HCT116 (cell line): ENCODE data around the gene MYO1G. TPM values are rescaled to one million over a fixed set of nuclear protein-coding genes. Genes with fewer than 3 reads are reported as not detected.
A peak's percentile ranks its signal among the peaks of the same experiment; 100 is the strongest.

Experiments used
- ATAC-seq: fragments of 200-7000 bp; cut with Tn5 transposase; 2 replicates; pipeline ENCODE4 v1.9.1; 2020; ENCODE audit warnings: mild to moderate bottlenecking, moderate library complexity
- BruUV-seq: library from RNA; stranded (reverse); fragments of 400-500 nt; replicated peaks from 2 replicates; lab custom pipeline; 2021; lab: Mats Ljungman, UMichigan
- CTCF ChIA-PET: fragments of 300-600 bp; sonication (Branson Sonifier 250); formaldehyde crosslinking; loops from one replicate; lab custom pipeline; 2021; ENCODE audit warnings: antibody characterized with exemption; lab: Charles Lee
- POLR2A ChIA-PET: fragments of 300-600, 350-600 bp; sonication (Branson Sonifier 250); formaldehyde crosslinking; loops from one replicate; lab custom pipeline; 2021; ENCODE audit warnings: antibody characterized with exemption; lab: Charles Lee
- RAD21 ChIA-PET, 2 experiments: fragments of 300-600 bp; sonication (Branson Sonifier 250); formaldehyde crosslinking; loops; one replicate each; lab custom pipeline; 2023; ENCODE audit warnings: low total read pairs in 2 of 2; ENCODE audit not compliant: uncharacterized antibody in 2 of 2, unreplicated experiment in 2 of 2, low non-redundant PET in 1 of 2; lab: Charles Lee
- DNase-seq: peaks from one replicate; pipeline ENCODE4 v3.0.0-alpha.2; 2010; ENCODE audit warnings: low read depth, low spot score
- H2AFZ ChIP-seq: fragments of 200-600 bp; shearing (Covaris generic), sonication (generic); 2 replicates; pipeline ENCODE4 v1.6.1; 2017; ENCODE audit warnings: low read depth, mixed run types, mixed read lengths, antibody characterized with exemption, low read length; ENCODE audit not compliant: poor library complexity, severe bottlenecking
- H3K27ac ChIP-seq: 2 replicates; pipeline ENCODE4 v1.5.1; 2012; ENCODE audit warnings: low read depth, low read length
- H3K27me3 ChIP-seq: fragments of 200-600 bp; sonication (generic); 2 replicates; pipeline ENCODE4 v1.6.1; 2016; ENCODE audit warnings: mixed run types, low read length, mixed read lengths; ENCODE audit not compliant: insufficient read depth
- H3K36me3 ChIP-seq, 2 experiments: fragments of 200-500 bp in 1 of 2; fragments of 200-600 bp in 1 of 2; sonication (Bioruptor generic) in 1 of 2; sonication (generic) in 1 of 2; 2 replicates each; pipeline versions ENCODE4 v1.5.1 to v1.6.1; 2014 to 2016; ENCODE audit warnings: low read length in 2 of 2, inconsistent platforms in 1 of 2, mixed read lengths in 1 of 2, mixed run types in 1 of 2; ENCODE audit not compliant: insufficient read depth in 2 of 2, control insufficient read depth in 1 of 2
- H3K4me1 ChIP-seq, 2 experiments: fragments of 200-600 bp in 1 of 2; sonication (generic) in 1 of 2; 2 replicates each; pipeline versions ENCODE4 v1.5.1 to v1.6.1; 2012 to 2017; ENCODE audit warnings: low read length in 2 of 2, inconsistent platforms in 1 of 2, mild to moderate bottlenecking in 1 of 2, mixed read lengths in 1 of 2, mixed run types in 1 of 2, moderate library complexity in 1 of 2; ENCODE audit not compliant: insufficient read depth in 2 of 2, control insufficient read depth in 1 of 2
- H3K4me2 ChIP-seq: fragments of 200-600 bp; sonication (generic); 2 replicates; pipeline ENCODE4 v1.6.1; 2017; ENCODE audit warnings: mixed run types, low read length, mixed read lengths
- H3K4me3 ChIP-seq, 2 experiments: fragments of 200-600 bp in 1 of 2; sonication (generic) in 1 of 2; replicated peaks in 1 of 2; 2 replicates each; pipeline ENCODE4 v1.5.1; 2011 to 2016; ENCODE audit warnings: low read length in 2 of 2, control low read depth in 1 of 2, low read depth in 1 of 2, mild to moderate bottlenecking in 1 of 2, mixed read lengths in 1 of 2, mixed run types in 1 of 2
- H3K79me2 ChIP-seq: fragments of 200-600 bp; sonication (generic); 2 replicates; pipeline ENCODE4 v1.6.1; 2017; ENCODE audit warnings: mild to moderate bottlenecking, mixed run types, low read length, moderate library complexity, mixed read lengths; ENCODE audit not compliant: insufficient read depth
- H3K9ac ChIP-seq: fragments of 200-600 bp; sonication (generic); 2 replicates; pipeline ENCODE4 v1.6.1; 2016; ENCODE audit warnings: low read length, mixed read lengths
- H3K9me2 ChIP-seq: fragments of 200-600 bp; sonication (generic), shearing (Covaris generic); 2 replicates; pipeline ENCODE4 v1.6.1; 2017; ENCODE audit warnings: mixed run types, mild to moderate bottlenecking, moderate library complexity; ENCODE audit not compliant: insufficient read depth
- H3K9me3 ChIP-seq, 2 experiments: fragments of 200-500 bp in 1 of 2; fragments of 200-600 bp in 1 of 2; sonication (Bioruptor generic) in 1 of 2; sonication (generic) in 1 of 2; 2 replicates each; pipeline ENCODE4 v1.6.1; 2014 to 2017; ENCODE audit warnings: low read length in 2 of 2, mixed read lengths in 2 of 2, inconsistent platforms in 1 of 2, low read depth in 1 of 2, mild to moderate bottlenecking in 1 of 2, mixed run types in 1 of 2, moderate library complexity in 1 of 2; ENCODE audit not compliant: control insufficient read depth in 1 of 2, insufficient read depth in 1 of 2
- H4K20me1 ChIP-seq: fragments of 200-600 bp; sonication (generic), shearing (Covaris generic); 2 replicates; pipeline ENCODE4 v1.6.1; 2017; ENCODE audit warnings: mixed run types, mild to moderate bottlenecking, moderate library complexity; ENCODE audit not compliant: insufficient read depth
- CBX3 ChIP-seq: IDR thresholded peaks from 2 replicates; pipeline ENCODE4 v1.6.1; 2012; ENCODE audit warnings: low read depth
- CEBPB ChIP-seq: IDR thresholded peaks from 2 replicates; pipeline ENCODE4 v1.6.1; 2012; ENCODE audit warnings: low read depth
- EGR1 ChIP-seq: IDR thresholded peaks from 2 replicates; pipeline ENCODE4 v1.6.1; 2012; ENCODE audit warnings: low read depth
- ELF1 ChIP-seq: IDR thresholded peaks from 2 replicates; pipeline ENCODE4 v1.6.1; 2012; ENCODE audit warnings: low read depth, borderline replicate concordance
- EZH2 ChIP-seq: fragments of 200-600 bp; sonication (generic); IDR thresholded peaks from 2 replicates; pipeline ENCODE4 v1.6.1; 2017; ENCODE audit warnings: antibody characterized with exemption, mixed run types
- EZH2phosphoT487 ChIP-seq: fragments of 200-600 bp; IDR thresholded peaks from 2 replicates; pipeline ENCODE4 v1.6.1; 2018; ENCODE audit warnings: antibody characterized with exemption, borderline replicate concordance
- FOSL1 ChIP-seq: IDR thresholded peaks from 2 replicates; pipeline ENCODE4 v1.6.1; 2012; ENCODE audit warnings: low read depth
- POLR2A ChIP-seq: IDR thresholded peaks from 2 replicates; pipeline ENCODE4 v1.7.0; 2011; ENCODE audit warnings: borderline replicate concordance; ENCODE audit not compliant: insufficient read depth, insufficient read length; ENCODE audit errors: extremely low read depth
- POLR2AphosphoS5 ChIP-seq: IDR thresholded peaks from 2 replicates; pipeline ENCODE4 v1.6.1; 2011; ENCODE audit warnings: mild to moderate bottlenecking, low read depth, low read length, moderate library complexity
- RAD21 ChIP-seq: IDR thresholded peaks from 2 replicates; pipeline ENCODE4 v1.6.1; 2012; ENCODE audit warnings: low read depth, mild to moderate bottlenecking
- SIN3A ChIP-seq: IDR thresholded peaks from 2 replicates; pipeline ENCODE4 v1.6.1; 2012; ENCODE audit warnings: low read depth
- SP1 ChIP-seq: IDR thresholded peaks from 2 replicates; pipeline ENCODE4 v1.6.1; 2012; ENCODE audit warnings: low read depth
- SRF ChIP-seq: IDR thresholded peaks from 2 replicates; pipeline ENCODE4 v1.6.1; 2012; ENCODE audit warnings: low read depth
- TCF7L2 ChIP-seq: IDR thresholded peaks from 2 replicates; pipeline ENCODE4 v1.7.0; 2011; ENCODE audit warnings: borderline replicate concordance, inconsistent platforms; ENCODE audit not compliant: insufficient read depth, insufficient read length; ENCODE audit errors: extremely low read depth
- YY1 ChIP-seq: IDR thresholded peaks from 2 replicates; pipeline ENCODE4 v1.6.1; 2011; ENCODE audit warnings: low read length, low read depth, moderate library complexity, mild to moderate bottlenecking; ENCODE audit not compliant: insufficient replicate concordance; ENCODE audit errors: extremely low read depth
- ZFX ChIP-seq: fragments of 450-650 bp; IDR thresholded peaks from 2 replicates; pipeline ENCODE4 v1.6.1; 2017
- ZNF274 ChIP-seq: fragments of 200-500 bp; sonication (Bioruptor generic); IDR thresholded peaks from 2 replicates; pipeline ENCODE4 v1.6.1; 2014; ENCODE audit warnings: mild to moderate bottlenecking, low read depth, low read length, inconsistent platforms
- intact Hi-C: fragments of 100-400 bp; cut with micrococcal nuclease; formaldehyde crosslinking; loops from 2 replicates; pipeline ENCODE4 v1.10.0; 2022
- total RNA-seq: library from RNA; stranded (reverse); gene quantifications from one replicate; pipeline ENCODE4 v1.2.1, GENCODE V29; 2021; ENCODE audit not compliant: unreplicated experiment
- TF ChIP-seq, protein P1 (sequence below), 3 experiments: fragments of 200-600 bp in 1 of 3; sonication (generic) in 1 of 3; IDR thresholded peaks in 2 of 3; conservative IDR thresholded peaks in 1 of 3; 2 replicates each; pipeline ENCODE4 v1.5.1; 2012 to 2017; ENCODE audit warnings: low read depth in 2 of 3, low read length in 2 of 3, antibody characterized with exemption in 1 of 3, borderline replicate concordance in 1 of 3, control low read depth in 1 of 3, mild to moderate bottlenecking in 1 of 3, mixed read lengths in 1 of 3, mixed run types in 1 of 3, moderate library complexity in 1 of 3; ENCODE audit not compliant: insufficient read depth in 1 of 3
- TF ChIP-seq, protein P2 (sequence below): IDR thresholded peaks from 2 replicates; pipeline ENCODE4 v1.6.1; 2012
- TF ChIP-seq, protein P3 (sequence below): IDR thresholded peaks from 2 replicates; pipeline ENCODE4 v1.6.1; 2011; ENCODE audit warnings: mild to moderate bottlenecking, low read length, moderate library complexity; ENCODE audit not compliant: insufficient replicate concordance; ENCODE audit errors: extremely low read depth
- TF ChIP-seq, protein P4 (sequence below): IDR thresholded peaks from 2 replicates; pipeline ENCODE4 v1.6.1; 2012

MYO1G gene
- total RNA-seq, 1 experiment from 2014 or later = 0.74 TPM

- no TSS peak for BruUV-seq
- intact Hi-C loops = loop anchor here (1.0 to 5.0 kb wide), 2 partner anchors 13 to 126 kb away; partner anchors contain the start of gene TBRG4
- RAD21 ChIA-PET = interaction anchor here in 1 of 2 experiments (0.7 kb wide), 1 partner anchor 125 kb away, joined by 3 read pairs; the partner anchor contains the start of gene TBRG4
- TF ChIP-seq EZH2 = no peak
- TF ChIP-seq SIN3A = peak; percentile 99
- TF ChIP-seq YY1 = peak; percentile 53
- peak; percentile 32 for TF ChIP-seq TCF7L2
- TF ChIP-seq POLR2A = peak; percentile 97
- no peak for TF ChIP-seq ELF1
- no peak for TF ChIP-seq ZNF274
- TF ChIP-seq FOSL1 = no peak; the same call in 1 of the 2 replicates
- TF ChIP-seq, protein P1, sequence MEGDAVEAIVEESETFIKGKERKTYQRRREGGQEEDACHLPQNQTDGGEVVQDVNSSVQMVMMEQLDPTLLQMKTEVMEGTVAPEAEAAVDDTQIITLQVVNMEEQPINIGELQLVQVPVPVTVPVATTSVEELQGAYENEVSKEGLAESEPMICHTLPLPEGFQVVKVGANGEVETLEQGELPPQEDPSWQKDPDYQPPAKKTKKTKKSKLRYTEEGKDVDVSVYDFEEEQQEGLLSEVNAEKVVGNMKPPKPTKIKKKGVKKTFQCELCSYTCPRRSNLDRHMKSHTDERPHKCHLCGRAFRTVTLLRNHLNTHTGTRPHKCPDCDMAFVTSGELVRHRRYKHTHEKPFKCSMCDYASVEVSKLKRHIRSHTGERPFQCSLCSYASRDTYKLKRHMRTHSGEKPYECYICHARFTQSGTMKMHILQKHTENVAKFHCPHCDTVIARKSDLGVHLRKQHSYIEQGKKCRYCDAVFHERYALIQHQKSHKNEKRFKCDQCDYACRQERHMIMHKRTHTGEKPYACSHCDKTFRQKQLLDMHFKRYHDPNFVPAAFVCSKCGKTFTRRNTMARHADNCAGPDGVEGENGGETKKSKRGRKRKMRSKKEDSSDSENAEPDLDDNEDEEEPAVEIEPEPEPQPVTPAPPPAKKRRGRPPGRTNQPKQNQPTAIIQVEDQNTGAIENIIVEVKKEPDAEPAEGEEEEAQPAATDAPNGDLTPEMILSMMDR (IDR thresholded peaks at IDR 0.05 in 2 of 3, conservative IDR thresholded peaks at IDR 0.05 in 1 of 3; ENCODE audit: borderline replicate concordance in 1 of 3, insufficient read depth in 1 of 3, low read depth in 2 of 3, low read length in 2 of 3) = no peak
- peak; percentile 50 for TF ChIP-seq CBX3
- TF ChIP-seq, protein P2, sequence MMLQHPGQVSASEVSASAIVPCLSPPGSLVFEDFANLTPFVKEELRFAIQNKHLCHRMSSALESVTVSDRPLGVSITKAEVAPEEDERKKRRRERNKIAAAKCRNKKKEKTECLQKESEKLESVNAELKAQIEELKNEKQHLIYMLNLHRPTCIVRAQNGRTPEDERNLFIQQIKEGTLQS = no peak
- TF ChIP-seq SRF = no peak; the same call in 1 of the 2 replicates
- peak; percentile 100 for TF ChIP-seq POLR2AphosphoS5
- TF ChIP-seq CEBPB = no peak
- TF ChIP-seq, protein P3, sequence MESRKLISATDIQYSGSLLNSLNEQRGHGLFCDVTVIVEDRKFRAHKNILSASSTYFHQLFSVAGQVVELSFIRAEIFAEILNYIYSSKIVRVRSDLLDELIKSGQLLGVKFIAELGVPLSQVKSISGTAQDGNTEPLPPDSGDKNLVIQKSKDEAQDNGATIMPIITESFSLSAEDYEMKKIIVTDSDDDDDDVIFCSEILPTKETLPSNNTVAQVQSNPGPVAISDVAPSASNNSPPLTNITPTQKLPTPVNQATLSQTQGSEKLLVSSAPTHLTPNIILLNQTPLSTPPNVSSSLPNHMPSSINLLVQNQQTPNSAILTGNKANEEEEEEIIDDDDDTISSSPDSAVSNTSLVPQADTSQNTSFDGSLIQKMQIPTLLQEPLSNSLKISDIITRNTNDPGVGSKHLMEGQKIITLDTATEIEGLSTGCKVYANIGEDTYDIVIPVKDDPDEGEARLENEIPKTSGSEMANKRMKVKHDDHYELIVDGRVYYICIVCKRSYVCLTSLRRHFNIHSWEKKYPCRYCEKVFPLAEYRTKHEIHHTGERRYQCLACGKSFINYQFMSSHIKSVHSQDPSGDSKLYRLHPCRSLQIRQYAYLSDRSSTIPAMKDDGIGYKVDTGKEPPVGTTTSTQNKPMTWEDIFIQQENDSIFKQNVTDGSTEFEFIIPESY = peak; percentile 70
- TF ChIP-seq, protein P4, sequence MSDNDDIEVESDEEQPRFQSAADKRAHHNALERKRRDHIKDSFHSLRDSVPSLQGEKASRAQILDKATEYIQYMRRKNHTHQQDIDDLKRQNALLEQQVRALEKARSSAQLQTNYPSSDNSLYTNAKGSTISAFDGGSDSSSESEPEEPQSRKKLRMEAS = peak; percentile 100
- TF ChIP-seq RAD21 = no peak
- TF ChIP-seq ZFX = peak; percentile 63
- TF ChIP-seq EGR1 = no peak
- TF ChIP-seq EZH2phosphoT487 = no peak
- peak; percentile 77 for TF ChIP-seq SP1
Measured at GRCh38 chr7:44986218-44987053, 7.6 kb upstream of the MYO1G start.

More at GRCh38 chr7:44986218-44987053, 7.6 kb upstream of the MYO1G start:
- no peak overlapping the region for H2AFZ ChIP-seq
- peak overlapping the region; percentile 75 for H3K27ac ChIP-seq
- H3K4me2 ChIP-seq = peak overlapping the region; percentile 89
- H3K79me2 ChIP-seq = peaks cover 38% of the 10 kb centered on the region
- ATAC-seq = peak; percentile 92
- no peaks in the 10 kb centered on the region for H3K9me3 ChIP-seq
- ChIA-PET CTCF (no interaction called here), POLR2A (interaction anchor here (0.7 to 1.8 kb wide), 3 partner anchors 13 to 125 kb away, joined by 3 to 8 read pairs (median 7); partner anchors contain the start of gene TBRG4)
- H3K36me3 ChIP-seq = peaks cover 22 to 44% of the 10 kb centered on the region in 2 experiments
- H3K9ac ChIP-seq = peak overlapping the region; percentile 100
- H3K4me3 ChIP-seq = peak overlapping the region; percentile 88 to 100
- DNase-seq = peak; percentile 87
- no peaks in the 10 kb centered on the region for H3K9me2 ChIP-seq
- H4K20me1 ChIP-seq = peaks cover 18% of the 10 kb centered on the region; the same call in 1 of the 2 replicates
- H3K4me1 ChIP-seq = peaks cover 4 to 34% of the 10 kb centered on the region in 2 experiments; a peak in 3 of 4 replicates
- H3K27me3 ChIP-seq = no peaks in the 10 kb centered on the region
